ENCODE measurements around the gene GORASP2.

The GORASP2 gene

DNA sequence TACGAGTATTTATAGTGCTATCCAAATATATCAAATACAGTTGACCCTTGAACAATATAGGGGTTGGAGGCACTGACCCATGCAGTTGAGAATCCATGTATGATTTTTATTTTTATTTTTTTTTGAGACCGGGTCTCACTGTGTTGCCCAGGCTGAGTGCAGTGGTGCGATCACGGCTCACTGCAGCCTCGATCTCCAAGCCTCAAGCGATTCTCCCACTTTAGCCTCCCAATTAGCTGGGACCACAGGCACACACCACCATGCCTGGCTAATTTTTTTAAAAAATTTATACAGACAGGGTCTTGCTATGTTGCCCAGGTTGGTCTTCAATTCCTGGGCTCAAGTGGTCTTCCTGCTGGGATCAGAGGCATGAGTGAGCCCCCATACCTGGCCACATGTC lies 70.6 kb downstream of the GORASP2 start:
- DNase-seq (ENCODE audit: low read depth in 2 of 2), result no peak

DNA sequence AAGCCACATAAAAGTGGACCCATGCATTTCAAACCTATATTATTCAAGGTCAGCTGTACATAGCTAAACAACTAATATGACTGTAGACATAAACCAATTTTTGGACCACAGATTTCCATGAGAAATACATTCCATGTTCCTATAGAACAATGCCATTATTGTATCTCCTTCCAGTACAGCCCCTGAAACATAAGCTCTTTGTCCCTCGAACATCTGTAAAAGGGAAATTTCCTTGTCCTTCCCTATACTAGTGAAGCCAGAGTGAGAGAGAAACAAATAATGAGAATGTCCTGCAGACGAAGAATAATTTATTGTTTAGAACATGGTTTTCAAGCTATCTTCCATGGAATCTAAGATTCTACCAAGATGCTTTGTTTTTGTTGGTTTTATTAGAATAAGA lies 75.3 kb downstream of the GORASP2 start:
- DNase-seq (ENCODE audit: low read depth in 2 of 2), result no peak

DNA sequence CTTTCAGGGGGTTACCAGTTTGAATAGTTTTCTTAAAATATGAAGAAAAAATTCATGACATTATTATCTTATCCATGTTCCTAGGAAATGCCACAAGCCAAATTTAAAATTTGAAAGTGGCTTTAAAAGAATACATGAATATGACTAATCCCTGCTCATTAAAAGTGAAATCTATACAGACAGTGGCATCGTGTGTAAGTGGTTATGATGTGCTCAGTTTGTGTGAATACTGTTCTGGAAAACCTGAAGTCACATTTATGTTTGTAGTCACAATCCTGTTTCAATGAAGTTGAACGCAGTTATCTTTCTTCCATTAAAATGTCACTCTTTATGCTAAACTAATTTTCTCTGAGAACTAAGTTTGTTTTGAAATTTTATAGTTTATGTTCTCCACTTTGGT lies 75.8 kb downstream of the GORASP2 start:
- DNase-seq (ENCODE audit: low read depth in 2 of 2), result no peak

DNA sequence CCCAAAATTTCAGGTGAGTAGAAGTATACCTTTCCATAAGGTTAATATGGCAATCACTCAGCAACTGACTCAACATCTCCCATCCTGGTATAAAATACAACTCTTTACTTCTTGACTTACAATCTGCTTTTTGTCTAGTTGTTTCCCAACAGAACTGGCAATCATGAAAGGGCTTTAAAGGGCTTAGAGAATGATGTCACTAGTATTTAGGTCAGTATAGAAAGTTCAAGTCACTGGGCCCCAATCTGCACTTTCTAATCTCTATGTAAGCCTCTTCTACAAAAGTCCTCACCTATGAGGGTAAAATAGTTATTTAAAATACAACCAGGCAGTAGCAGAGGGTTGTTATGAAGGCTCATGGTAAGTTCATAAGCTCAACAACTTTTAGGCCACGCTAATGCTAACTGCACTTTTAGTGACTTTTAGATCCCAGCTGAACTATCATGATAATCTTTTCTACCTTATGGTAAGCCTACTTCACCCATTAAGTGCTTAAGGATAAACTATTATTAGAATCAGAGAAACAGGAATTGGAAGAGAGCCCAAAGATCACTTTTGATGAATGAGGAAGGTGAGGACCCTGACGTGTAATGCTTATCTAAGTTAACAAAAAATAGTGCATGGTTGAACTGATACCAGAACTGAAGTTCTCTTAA lies 79.6 kb downstream of the GORASP2 start:
- DNase-seq (ENCODE audit: low read depth in 2 of 2), result no peak

DNA sequence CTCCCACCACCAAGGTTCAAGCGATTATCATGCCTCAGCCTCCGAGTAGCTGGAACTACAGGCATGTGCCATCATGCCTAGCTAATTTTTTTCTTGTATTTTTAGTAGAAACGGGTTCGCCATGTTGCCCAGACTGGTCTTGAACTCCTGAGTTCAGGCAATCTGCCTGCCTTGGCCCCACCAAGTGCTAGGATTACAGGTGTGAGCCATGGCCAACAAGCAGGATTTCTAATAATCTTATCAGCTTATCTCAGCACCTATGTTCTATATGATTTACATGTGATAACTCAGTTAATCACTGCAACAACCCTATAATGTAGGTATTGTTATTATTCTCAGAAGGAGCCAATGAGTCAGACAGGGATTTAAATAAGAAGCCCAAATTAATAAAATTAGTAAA lies 80.3 kb downstream of the GORASP2 start:
- no peak for DNase-seq (ENCODE audit: low read depth in 2 of 2)

DNA sequence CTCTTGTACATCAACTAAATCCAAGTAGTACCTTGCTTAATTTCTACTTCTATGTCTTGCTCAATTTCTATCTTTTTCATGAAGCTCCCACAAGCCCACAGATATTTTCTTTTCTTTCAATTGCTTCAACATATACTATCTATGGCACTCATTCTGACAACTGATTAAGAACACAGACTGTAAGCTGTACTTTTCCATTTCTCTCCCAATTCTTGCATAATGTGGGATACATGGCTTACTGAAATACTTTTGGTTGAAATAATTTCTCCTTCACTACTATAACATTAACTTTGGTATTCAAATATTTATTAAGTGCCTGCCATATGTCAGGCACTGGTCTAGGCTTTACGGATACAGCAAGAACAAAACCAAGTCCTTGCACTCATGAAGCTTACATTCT lies 84.8 kb downstream of the GORASP2 start:
- DNase-seq (ENCODE audit: low read depth in 2 of 2), result no peak

DNA sequence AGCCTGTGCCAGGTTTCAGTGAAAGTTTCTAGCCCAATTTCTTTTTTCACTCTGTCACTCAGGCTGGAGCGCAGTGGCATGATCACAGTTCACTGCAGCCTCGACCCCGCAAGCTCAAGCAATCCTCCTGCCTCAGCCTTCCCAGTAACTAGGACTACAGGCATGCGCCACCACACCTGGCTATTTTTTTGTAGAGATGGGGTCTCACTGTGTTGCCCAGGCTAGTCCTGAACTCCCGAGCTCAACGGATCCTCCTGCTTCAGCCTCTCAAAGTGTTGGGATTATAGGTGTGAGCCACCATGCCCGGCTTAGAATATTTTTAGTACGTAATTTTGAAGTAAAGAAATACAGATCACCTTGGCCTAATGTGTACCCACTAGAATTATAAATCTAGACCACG lies 87.1 kb downstream of the GORASP2 start:
- DNase-seq (ENCODE audit: low read depth in 2 of 2), result no peak

Data from fibroblast of skin of left quadriceps (primary cell).